ENCODE data around the gene TPRA1. TPM values are rescaled to one million over a fixed set of nuclear protein-coding genes. Genes with fewer than 3 reads are reported as not detected.

TPRA1 gene
- total and polyA plus RNA-seq, 9 of the 15 experiments (the other 6 are each of a cell fraction or from before 2014, with no cell fraction given): 0.66 to 21.5 (median 11.1) TPM

DNA sequence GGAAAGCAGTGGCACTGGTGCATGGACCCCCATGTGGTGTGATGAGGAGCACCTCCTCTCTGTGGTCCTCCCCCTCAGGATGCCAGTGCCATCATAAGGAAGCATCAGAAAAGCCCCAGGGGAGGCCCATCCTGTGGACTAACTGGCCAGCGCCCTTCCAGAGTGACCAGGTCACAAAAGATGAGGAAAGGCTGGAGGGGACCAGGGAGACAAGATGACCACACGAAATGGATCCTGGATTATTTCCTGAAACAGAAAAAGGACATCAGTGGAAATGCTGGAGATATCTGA is 56.4 kb downstream of the TPRA1 start:
- H3K9me3 ChIP-seq (replicated peaks; ENCODE audit: control insufficient read depth, insufficient read depth, low read depth, low read length): no peaks in the 10 kb centered on the region
- intact Hi-C loops (cut with micrococcal nuclease): no loop called here
- H3K4me1 ChIP-seq (replicated peaks in 1 of 2; ENCODE audit: control insufficient read depth in 2 of 2, insufficient read depth in 2 of 2, low read length in 2 of 2): no peaks in the 10 kb centered on the region
- H3K9ac ChIP-seq (ENCODE audit: insufficient read depth in 1 of 2, low read depth in 2 of 2, low read length in 2 of 2): no peak overlapping the region
- no peaks in the 10 kb centered on the region for H3K9me1 ChIP-seq (ENCODE audit: control insufficient read depth, insufficient read depth, low read length)
- H2AFZ ChIP-seq (ENCODE audit: low read depth, low read length): no peak overlapping the region
- in situ Hi-C loops (cut with MboI): no loop called here
- 0% methylated on average over 2 of the region's 2 CpGs for WGBS (ENCODE audit: insufficient coverage, low coverage, missing lambda C conversion rate)
- no peak overlapping the region for H3K4me3 ChIP-seq
- no peaks in the 10 kb centered on the region for H4K20me1 ChIP-seq (replicated peaks; ENCODE audit: control insufficient read depth, insufficient read depth, low read length)
- peaks cover 3 to 32% of the 10 kb centered on the region in 2 experiments; a peak in 2 of 5 replicates for H3K27me3 ChIP-seq (ENCODE audit: control insufficient read depth in 2 of 2, insufficient read depth in 2 of 2, low read length in 2 of 2)
- no peak overlapping the region for H3K27ac ChIP-seq (ENCODE audit: extremely low read depth, low read depth, low read length)
- ChIA-PET POLR2A (no interaction called here), CTCF (ENCODE audit: low intra/inter-chr PET ratio) (no interaction called here)
- H3K4me2 ChIP-seq (ENCODE audit: insufficient read depth, low read length): no peak overlapping the region
- no TSS peak for BruUV-seq (replicated peaks)
- no peaks in the 10 kb centered on the region for H3K79me2 ChIP-seq (ENCODE audit: control insufficient read depth, insufficient read depth, low read length)
- FAIRE-seq (no peak), DNase-seq (ENCODE audit: extremely low read depth in 1 of 4, low spot score in 3 of 4) (no peak), ATAC-seq (no peak)
- H3K36me3 ChIP-seq (ENCODE audit: control insufficient read depth, insufficient read depth, low read length): no peaks in the 10 kb centered on the region
- TF ChIP-seq ZKSCAN1 (IDR thresholded peaks at IDR 0.05; ENCODE audit: low read depth, low read length) (no peak), ZNF23 (CRISPR knock-in tag; IDR thresholded peaks at IDR 0.05) (no peak), TCFL5 (CRISPR knock-in tag; conservative IDR thresholded peaks at IDR 0.05) (no peak), MYC (IDR thresholded peaks at IDR 0.05; ENCODE audit: low read depth, low read length) (no peak), MYC (CRISPR knock-in tag; IDR thresholded peaks at IDR 0.05; ENCODE audit: borderline replicate concordance, low read depth) (no peak), RBFOX2 (IDR thresholded peaks at IDR 0.05; ENCODE audit: low read depth, low read length) (no peak), NFE2L1 (tag; IDR thresholded peaks at IDR 0.05; ENCODE audit: borderline replicate concordance, low read depth) (no peak), TFAM (CRISPR knock-in tag; conservative IDR thresholded peaks at IDR 0.05) (no peak), MAFF (IDR thresholded peaks at IDR 0.05; ENCODE audit: low read length) (no peak), ZNF175 (CRISPR knock-in tag; IDR thresholded peaks at IDR 0.05; ENCODE audit: low read depth) (no peak), MEF2A (IDR thresholded peaks at IDR 0.05; ENCODE audit: control insufficient read depth, low read depth, low read length) (no peak)
- TF ChIP-seq, protein P1, sequence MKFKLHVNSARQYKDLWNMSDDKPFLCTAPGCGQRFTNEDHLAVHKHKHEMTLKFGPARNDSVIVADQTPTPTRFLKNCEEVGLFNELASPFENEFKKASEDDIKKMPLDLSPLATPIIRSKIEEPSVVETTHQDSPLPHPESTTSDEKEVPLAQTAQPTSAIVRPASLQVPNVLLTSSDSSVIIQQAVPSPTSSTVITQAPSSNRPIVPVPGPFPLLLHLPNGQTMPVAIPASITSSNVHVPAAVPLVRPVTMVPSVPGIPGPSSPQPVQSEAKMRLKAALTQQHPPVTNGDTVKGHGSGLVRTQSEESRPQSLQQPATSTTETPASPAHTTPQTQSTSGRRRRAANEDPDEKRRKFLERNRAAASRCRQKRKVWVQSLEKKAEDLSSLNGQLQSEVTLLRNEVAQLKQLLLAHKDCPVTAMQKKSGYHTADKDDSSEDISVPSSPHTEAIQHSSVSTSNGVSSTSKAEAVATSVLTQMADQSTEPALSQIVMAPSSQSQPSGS (CRISPR knock-in tag; IDR thresholded peaks at IDR 0.05): no peak
- TF ChIP-seq, protein P2, sequence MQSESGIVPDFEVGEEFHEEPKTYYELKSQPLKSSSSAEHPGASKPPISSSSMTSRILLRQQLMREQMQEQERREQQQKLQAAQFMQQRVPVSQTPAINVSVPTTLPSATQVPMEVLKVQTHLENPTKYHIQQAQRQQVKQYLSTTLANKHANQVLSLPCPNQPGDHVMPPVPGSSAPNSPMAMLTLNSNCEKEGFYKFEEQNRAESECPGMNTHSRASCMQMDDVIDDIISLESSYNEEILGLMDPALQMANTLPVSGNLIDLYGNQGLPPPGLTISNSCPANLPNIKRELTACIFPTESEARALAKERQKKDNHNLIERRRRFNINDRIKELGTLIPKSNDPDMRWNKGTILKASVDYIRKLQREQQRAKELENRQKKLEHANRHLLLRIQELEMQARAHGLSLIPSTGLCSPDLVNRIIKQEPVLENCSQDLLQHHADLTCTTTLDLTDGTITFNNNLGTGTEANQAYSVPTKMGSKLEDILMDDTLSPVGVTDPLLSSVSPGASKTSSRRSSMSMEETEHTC (IDR thresholded peaks at IDR 0.05): no peak
- TF ChIP-seq, protein P3, sequence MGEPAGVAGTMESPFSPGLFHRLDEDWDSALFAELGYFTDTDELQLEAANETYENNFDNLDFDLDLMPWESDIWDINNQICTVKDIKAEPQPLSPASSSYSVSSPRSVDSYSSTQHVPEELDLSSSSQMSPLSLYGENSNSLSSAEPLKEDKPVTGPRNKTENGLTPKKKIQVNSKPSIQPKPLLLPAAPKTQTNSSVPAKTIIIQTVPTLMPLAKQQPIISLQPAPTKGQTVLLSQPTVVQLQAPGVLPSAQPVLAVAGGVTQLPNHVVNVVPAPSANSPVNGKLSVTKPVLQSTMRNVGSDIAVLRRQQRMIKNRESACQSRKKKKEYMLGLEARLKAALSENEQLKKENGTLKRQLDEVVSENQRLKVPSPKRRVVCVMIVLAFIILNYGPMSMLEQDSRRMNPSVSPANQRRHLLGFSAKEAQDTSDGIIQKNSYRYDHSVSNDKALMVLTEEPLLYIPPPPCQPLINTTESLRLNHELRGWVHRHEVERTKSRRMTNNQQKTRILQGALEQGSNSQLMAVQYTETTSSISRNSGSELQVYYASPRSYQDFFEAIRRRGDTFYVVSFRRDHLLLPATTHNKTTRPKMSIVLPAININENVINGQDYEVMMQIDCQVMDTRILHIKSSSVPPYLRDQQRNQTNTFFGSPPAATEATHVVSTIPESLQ (CRISPR knock-in tag; IDR thresholded peaks at IDR 0.05): no peak
- TF ChIP-seq, protein P4, sequence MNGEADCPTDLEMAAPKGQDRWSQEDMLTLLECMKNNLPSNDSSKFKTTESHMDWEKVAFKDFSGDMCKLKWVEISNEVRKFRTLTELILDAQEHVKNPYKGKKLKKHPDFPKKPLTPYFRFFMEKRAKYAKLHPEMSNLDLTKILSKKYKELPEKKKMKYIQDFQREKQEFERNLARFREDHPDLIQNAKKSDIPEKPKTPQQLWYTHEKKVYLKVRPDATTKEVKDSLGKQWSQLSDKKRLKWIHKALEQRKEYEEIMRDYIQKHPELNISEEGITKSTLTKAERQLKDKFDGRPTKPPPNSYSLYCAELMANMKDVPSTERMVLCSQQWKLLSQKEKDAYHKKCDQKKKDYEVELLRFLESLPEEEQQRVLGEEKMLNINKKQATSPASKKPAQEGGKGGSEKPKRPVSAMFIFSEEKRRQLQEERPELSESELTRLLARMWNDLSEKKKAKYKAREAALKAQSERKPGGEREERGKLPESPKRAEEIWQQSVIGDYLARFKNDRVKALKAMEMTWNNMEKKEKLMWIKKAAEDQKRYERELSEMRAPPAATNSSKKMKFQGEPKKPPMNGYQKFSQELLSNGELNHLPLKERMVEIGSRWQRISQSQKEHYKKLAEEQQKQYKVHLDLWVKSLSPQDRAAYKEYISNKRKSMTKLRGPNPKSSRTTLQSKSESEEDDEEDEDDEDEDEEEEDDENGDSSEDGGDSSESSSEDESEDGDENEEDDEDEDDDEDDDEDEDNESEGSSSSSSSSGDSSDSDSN (IDR thresholded peaks at IDR 0.05; ENCODE audit: borderline replicate concordance in 1 of 2, low read depth in 2 of 2, low read length in 2 of 2): no peak
